Tibial nerve (tissue), 4 donors: ENCODE data around the gene SBNO2.

Experiments
- CTCF ChIP-seq, 5 experiments: fragments of 200-600 bp in 3 of 5; fragments of 450-650 bp in 2 of 5; sonication (generic) in 3 of 5; IDR thresholded peaks; one replicate each; pipeline ENCODE4 v1.5.1; 2016 to 2019; ENCODE audit warnings: antibody characterized with exemption in 5 of 5, mild to moderate bottlenecking in 3 of 5, moderate library complexity in 2 of 5
- EP300 ChIP-seq, 2 donors: sonication (generic); formaldehyde crosslinking; IDR thresholded peaks; one replicate each; pipeline ENCODE4 v1.6.1; 2017; ENCODE audit warnings: antibody characterized with exemption in 2 of 2, mild to moderate bottlenecking in 1 of 2
- POLR2A ChIP-seq, 2 donors: fragments of 450-650 bp; IDR thresholded peaks; one replicate each; pipeline ENCODE4 v1.6.1; 2017; ENCODE audit warnings: antibody characterized with exemption in 2 of 2, mild to moderate bottlenecking in 2 of 2, moderate library complexity in 2 of 2

- TF ChIP-seq EP300 (IDR thresholded peaks at IDR 0.05) (no peak), CTCF (IDR thresholded peaks at IDR 0.05) (no peak), POLR2A (IDR thresholded peaks at IDR 0.05) (no peak)
Observed at GRCh38 chr19:1141944-1142343, 32.1 kb downstream of the SBNO2 start.
